Keratinocyte (primary cell): ENCODE data around the gene OTOG. TPM values are rescaled to one million over a fixed set of nuclear protein-coding genes. Genes with fewer than 3 reads are reported as not detected.

Experiments
- DNase-seq: peaks from one replicate; pipeline ENCODE4 v3.0.0-alpha.2; 2011; ENCODE audit warnings: low read depth, missing footprints, low spot score
- FAIRE-seq: peaks from 2 replicates; lab custom pipeline; 2011; peaks lifted over from hg19 to GRCh38; lab: Jason Lieb, UNC
- H2AFZ ChIP-seq: 2 replicates; pipeline ENCODE4 v1.6.0; 2012; ENCODE audit warnings: low read length, control low read depth, inconsistent platforms; ENCODE audit not compliant: control insufficient read depth
- H3K27ac ChIP-seq: 2 replicates; pipeline ENCODE4 v1.5.1; 2011; ENCODE audit warnings: low read length; ENCODE audit not compliant: control insufficient read depth, insufficient read depth
- H3K27me3 ChIP-seq: 3 replicates; pipeline ENCODE4 v1.6.0; 2011; ENCODE audit warnings: low read length; ENCODE audit not compliant: control insufficient read depth, insufficient read depth; ENCODE audit errors: extremely low read depth
- H3K36me3 ChIP-seq, 2 experiments: 2 replicates in 1 of 2; 3 replicates in 1 of 2; pipeline ENCODE4 v1.5.1; 2011; ENCODE audit warnings: low read length in 2 of 2, mild to moderate bottlenecking in 1 of 2; ENCODE audit not compliant: control insufficient read depth in 2 of 2, insufficient read depth in 2 of 2; ENCODE audit errors: extremely low read depth in 1 of 2
- H3K4me1 ChIP-seq: 3 replicates; pipeline ENCODE4 v1.5.1; 2011; ENCODE audit warnings: low read length; ENCODE audit not compliant: control insufficient read depth, insufficient read depth; ENCODE audit errors: extremely low read depth
- H3K4me2 ChIP-seq: 3 replicates; pipeline ENCODE4 v1.6.0; 2011; ENCODE audit warnings: low read depth, low read length; ENCODE audit not compliant: control insufficient read depth, insufficient read depth; ENCODE audit errors: extremely low read depth
- H3K4me3 ChIP-seq, 3 experiments: fragments of 200-600 bp in 1 of 3; sonication (generic) in 1 of 3; 2 replicates in 2 of 3; 3 replicates in 1 of 3; pipeline ENCODE4 v1.5.1; 2011 to 2016; ENCODE audit warnings: low read length in 3 of 3, mild to moderate bottlenecking in 3 of 3, control low read depth in 2 of 3, inconsistent platforms in 1 of 3, low read depth in 1 of 3, mixed read lengths in 1 of 3, mixed run types in 1 of 3, moderate library complexity in 1 of 3; ENCODE audit not compliant: control insufficient read depth in 2 of 3, insufficient read depth in 2 of 3; ENCODE audit errors: extremely low read depth in 1 of 3
- H3K79me2 ChIP-seq: 2 replicates; pipeline ENCODE4 v1.6.0; 2012; ENCODE audit warnings: low read length; ENCODE audit not compliant: control insufficient read depth, insufficient read depth
- H3K9ac ChIP-seq: 3 replicates; pipeline ENCODE4 v1.6.0; 2011; ENCODE audit warnings: low read length; ENCODE audit not compliant: control insufficient read depth, insufficient read depth; ENCODE audit errors: extremely low read depth
- H3K9me1 ChIP-seq: 3 replicates; pipeline ENCODE4 v1.6.0; 2011; ENCODE audit warnings: low read length; ENCODE audit not compliant: control insufficient read depth, insufficient read depth; ENCODE audit errors: extremely low read depth
- H3K9me3 ChIP-seq: 2 replicates; pipeline ENCODE4 v1.5.1; 2012; ENCODE audit warnings: low read depth, low read length; ENCODE audit not compliant: control insufficient read depth
- H4K20me1 ChIP-seq: 3 replicates; pipeline ENCODE4 v1.6.0; 2011; ENCODE audit warnings: low read length; ENCODE audit not compliant: control insufficient read depth, insufficient read depth; ENCODE audit errors: extremely low read depth
- EZH2 ChIP-seq: IDR thresholded peaks from one replicate; pipeline ENCODE4 v1.6.1; 2012; ENCODE audit warnings: inconsistent platforms, mild to moderate bottlenecking, low read length, moderate library complexity
- dilution Hi-C: fragments of 300-500 bp; cut with MboI; formaldehyde crosslinking; loops from one replicate; pipeline ENCODE4 v1.7.0; 2020; ENCODE audit warnings: low sequenced_read_pairs; ENCODE audit not compliant: extremely low pct_ligation_motif_present
- polyA plus RNA-seq, 5 experiments: library from polyadenylated mRNA; depleted of rRNA in 3 of 5; stranded (reverse) in 3 of 5; stranded (forward) in 1 of 5; unstranded in 1 of 5; fragments of >200 nt; gene quantifications; 1 replicate in 1 of 5; 2 replicates in 3 of 5; 3 replicates in 1 of 5; pipeline versions ENCODE4 v1.2.1 to v1.2.3, GENCODE V29; 2011 to 2012; ENCODE audit warnings: missing spikeins in 2 of 5, low read depth in 1 of 5, low replicate concordance in 1 of 5
- TF ChIP-seq, protein P1 (sequence below), 3 experiments: IDR thresholded peaks in 1 of 3; conservative IDR thresholded peaks in 1 of 3; optimal IDR thresholded peaks in 1 of 3; 2 replicates in 2 of 3; 3 replicates in 1 of 3; pipeline versions ENCODE3 to v1.5.1; 2011; ENCODE audit warnings: low read length in 3 of 3, mild to moderate bottlenecking in 3 of 3, moderate library complexity in 2 of 3, control low read depth in 1 of 3, inconsistent platforms in 1 of 3; ENCODE audit not compliant: insufficient read depth in 2 of 3; ENCODE audit errors: extremely low read depth in 1 of 3

OTOG gene
- polyA plus RNA-seq, 1 donor (not counting 4 experiments of a cell fraction or from before 2014, with no cell fraction given) = not detected

DNA sequence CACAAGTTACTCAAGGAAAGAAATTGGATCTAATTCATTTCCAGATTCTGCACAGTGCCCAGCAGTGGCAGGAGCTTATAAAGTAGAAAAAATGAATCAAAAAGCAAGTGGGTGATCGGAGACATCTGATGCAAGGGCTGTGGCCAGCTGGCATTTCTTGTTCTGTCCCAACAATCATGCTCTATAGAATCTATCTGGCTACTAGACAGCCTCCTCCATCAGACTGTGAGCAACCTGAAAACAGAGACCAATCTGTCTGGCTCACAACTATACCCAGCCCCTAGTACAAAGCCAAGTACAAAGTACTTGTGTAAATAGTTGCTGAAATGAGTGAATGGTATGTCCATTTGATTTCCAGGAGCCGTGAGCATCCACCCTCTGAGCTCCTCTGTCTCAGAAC lies 14.3 kb upstream of the OTOG start:
- dilution Hi-C loops = no loop called here
- no peak overlapping the region for H3K4me2 ChIP-seq
- FAIRE-seq (no peak), DNase-seq (no peak)
- H3K9ac ChIP-seq = no peak overlapping the region
- no peak overlapping the region for H3K4me3 ChIP-seq
- no peaks in the 10 kb centered on the region for H3K9me3 ChIP-seq
- peaks cover 11% of the 10 kb centered on the region for H3K27me3 ChIP-seq
- no peak overlapping the region for H3K27ac ChIP-seq
- TF ChIP-seq EZH2 = no peak
- TF ChIP-seq, protein P1, sequence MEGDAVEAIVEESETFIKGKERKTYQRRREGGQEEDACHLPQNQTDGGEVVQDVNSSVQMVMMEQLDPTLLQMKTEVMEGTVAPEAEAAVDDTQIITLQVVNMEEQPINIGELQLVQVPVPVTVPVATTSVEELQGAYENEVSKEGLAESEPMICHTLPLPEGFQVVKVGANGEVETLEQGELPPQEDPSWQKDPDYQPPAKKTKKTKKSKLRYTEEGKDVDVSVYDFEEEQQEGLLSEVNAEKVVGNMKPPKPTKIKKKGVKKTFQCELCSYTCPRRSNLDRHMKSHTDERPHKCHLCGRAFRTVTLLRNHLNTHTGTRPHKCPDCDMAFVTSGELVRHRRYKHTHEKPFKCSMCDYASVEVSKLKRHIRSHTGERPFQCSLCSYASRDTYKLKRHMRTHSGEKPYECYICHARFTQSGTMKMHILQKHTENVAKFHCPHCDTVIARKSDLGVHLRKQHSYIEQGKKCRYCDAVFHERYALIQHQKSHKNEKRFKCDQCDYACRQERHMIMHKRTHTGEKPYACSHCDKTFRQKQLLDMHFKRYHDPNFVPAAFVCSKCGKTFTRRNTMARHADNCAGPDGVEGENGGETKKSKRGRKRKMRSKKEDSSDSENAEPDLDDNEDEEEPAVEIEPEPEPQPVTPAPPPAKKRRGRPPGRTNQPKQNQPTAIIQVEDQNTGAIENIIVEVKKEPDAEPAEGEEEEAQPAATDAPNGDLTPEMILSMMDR (optimal IDR thresholded peaks at IDR 0.05 in 1 of 3, IDR thresholded peaks at IDR 0.05 in 1 of 3, conservative IDR thresholded peaks at IDR 0.05 in 1 of 3; ENCODE audit: extremely low read depth in 1 of 3, insufficient read depth in 2 of 3, low read length in 3 of 3) = no peak
- no peaks in the 10 kb centered on the region for H3K4me1 ChIP-seq
- H3K79me2 ChIP-seq = no peaks in the 10 kb centered on the region
- H4K20me1 ChIP-seq = no peaks in the 10 kb centered on the region
- H3K9me1 ChIP-seq = no peaks in the 10 kb centered on the region
- no peak overlapping the region for H2AFZ ChIP-seq
- no peaks in the 10 kb centered on the region for H3K36me3 ChIP-seq

DNA sequence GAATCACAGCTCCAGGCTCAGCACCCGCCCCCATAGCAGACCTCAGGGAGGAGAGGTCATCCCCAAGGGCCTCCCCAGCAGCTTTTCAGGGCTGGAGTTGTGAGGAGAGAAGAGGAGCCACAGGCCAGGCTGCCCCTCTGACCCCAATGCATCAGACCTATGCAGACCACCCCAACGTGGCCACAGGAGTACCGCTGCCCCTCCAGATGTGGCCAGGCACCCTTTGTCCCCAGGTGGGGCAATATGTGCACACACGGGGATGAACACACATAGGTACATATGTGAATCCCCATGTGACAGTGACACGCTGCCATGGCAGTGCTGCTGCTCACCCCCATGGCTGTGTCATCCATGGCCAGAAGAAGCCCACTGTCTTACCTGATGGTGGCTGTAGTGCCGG lies 13.7 kb upstream of the OTOG start:
- TF ChIP-seq, protein P1 (optimal IDR thresholded peaks at IDR 0.05 in 1 of 3, IDR thresholded peaks at IDR 0.05 in 1 of 3, conservative IDR thresholded peaks at IDR 0.05 in 1 of 3; ENCODE audit: extremely low read depth in 1 of 3, insufficient read depth in 2 of 3, low read length in 3 of 3) = no peak
- no peak for TF ChIP-seq EZH2
- Histone ChIP-seq H3K4me1 (no peaks in the 10 kb centered on the region), H3K4me2 (no peak overlapping the region), H3K27me3 (peaks cover 10% of the 10 kb centered on the region), H3K4me3 (no peak overlapping the region), H4K20me1 (no peaks in the 10 kb centered on the region), H3K27ac (no peak overlapping the region), H3K9ac (no peak overlapping the region), H3K9me1 (no peaks in the 10 kb centered on the region), H3K79me2 (no peaks in the 10 kb centered on the region), H3K36me3 (no peaks in the 10 kb centered on the region), H3K9me3 (no peaks in the 10 kb centered on the region), H2AFZ (no peak overlapping the region)
- DNase-seq = no peak
- FAIRE-seq = no peak
- dilution Hi-C loops = no loop called here
